Measurements from ENCODE around the gene ZNF484. TPM values are rescaled to one million over a fixed set of nuclear protein-coding genes. Genes with fewer than 3 reads are reported as not detected.

ZNF484 gene
- total and polyA plus RNA-seq, 2 donors (not counting 1 experiment from before 2014, with no cell fraction given) = 5.7 to 15.4 TPM

DNA sequence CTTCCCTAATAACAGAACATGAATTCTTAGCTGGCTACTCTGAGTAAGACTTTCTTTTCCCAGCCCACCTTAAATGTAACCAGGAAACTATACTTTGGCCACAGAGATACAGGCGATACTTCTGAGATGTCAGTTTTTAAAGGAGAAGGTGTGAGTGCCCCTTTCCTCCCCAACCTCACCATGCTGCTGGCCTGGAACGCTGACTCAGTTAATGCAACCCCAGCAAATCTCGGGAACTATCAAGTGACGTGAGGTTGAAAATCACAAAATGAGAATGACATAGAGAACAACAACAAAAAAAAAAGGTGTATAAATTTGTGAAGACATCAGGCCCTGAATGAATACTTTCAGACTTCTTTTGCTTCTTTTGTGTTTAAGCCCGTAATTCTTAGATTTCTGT is 13.7 kb downstream of the ZNF484 start:
- Histone ChIP-seq H3K27ac (ENCODE audit: insufficient read depth, low read length) (no peak overlapping the region), H3K9ac (ENCODE audit: insufficient read depth, low read length) (no peak overlapping the region), H3K79me2 (ENCODE audit: control insufficient read depth, insufficient read depth, low read length) (no peaks in the 10 kb centered on the region), H3K4me1 (ENCODE audit: control insufficient read depth, extremely low read depth, insufficient read depth, low read length) (no peaks in the 10 kb centered on the region), H3K4me2 (ENCODE audit: extremely low read depth, insufficient read depth, low read length) (no peak overlapping the region), H3K9me3 (ENCODE audit: control insufficient read depth, insufficient read depth, low read depth, low read length) (no peaks in the 10 kb centered on the region), H3K36me3 (ENCODE audit: control insufficient read depth, insufficient read depth, low read length) (no peaks in the 10 kb centered on the region), H3K27me3 (ENCODE audit: control insufficient read depth, insufficient read depth, low read length) (no peaks in the 10 kb centered on the region), H4K20me1 (ENCODE audit: control insufficient read depth, extremely low read depth, insufficient read depth, low read length) (no peaks in the 10 kb centered on the region), H2AFZ (ENCODE audit: low read length) (no peak overlapping the region), H3K4me3 (replicated peaks in 1 of 4; ENCODE audit: control extremely low read depth in 1 of 4, insufficient read depth in 1 of 4, low read depth in 3 of 4, low read length in 4 of 4) (no peak overlapping the region)
- no peak for TF ChIP-seq EZH2 (IDR thresholded peaks at IDR 0.05; ENCODE audit: low read length, missing control alignments)
- TF ChIP-seq, protein P1, sequence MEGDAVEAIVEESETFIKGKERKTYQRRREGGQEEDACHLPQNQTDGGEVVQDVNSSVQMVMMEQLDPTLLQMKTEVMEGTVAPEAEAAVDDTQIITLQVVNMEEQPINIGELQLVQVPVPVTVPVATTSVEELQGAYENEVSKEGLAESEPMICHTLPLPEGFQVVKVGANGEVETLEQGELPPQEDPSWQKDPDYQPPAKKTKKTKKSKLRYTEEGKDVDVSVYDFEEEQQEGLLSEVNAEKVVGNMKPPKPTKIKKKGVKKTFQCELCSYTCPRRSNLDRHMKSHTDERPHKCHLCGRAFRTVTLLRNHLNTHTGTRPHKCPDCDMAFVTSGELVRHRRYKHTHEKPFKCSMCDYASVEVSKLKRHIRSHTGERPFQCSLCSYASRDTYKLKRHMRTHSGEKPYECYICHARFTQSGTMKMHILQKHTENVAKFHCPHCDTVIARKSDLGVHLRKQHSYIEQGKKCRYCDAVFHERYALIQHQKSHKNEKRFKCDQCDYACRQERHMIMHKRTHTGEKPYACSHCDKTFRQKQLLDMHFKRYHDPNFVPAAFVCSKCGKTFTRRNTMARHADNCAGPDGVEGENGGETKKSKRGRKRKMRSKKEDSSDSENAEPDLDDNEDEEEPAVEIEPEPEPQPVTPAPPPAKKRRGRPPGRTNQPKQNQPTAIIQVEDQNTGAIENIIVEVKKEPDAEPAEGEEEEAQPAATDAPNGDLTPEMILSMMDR (conservative IDR thresholded peaks at IDR 0.05 in 1 of 2, IDR thresholded peaks at IDR 0.05 in 1 of 2; ENCODE audit: low read depth in 1 of 2, low read length in 2 of 2) = no peak
- DNase-seq (ENCODE audit: low read depth in 2 of 2) = no peak

DNA sequence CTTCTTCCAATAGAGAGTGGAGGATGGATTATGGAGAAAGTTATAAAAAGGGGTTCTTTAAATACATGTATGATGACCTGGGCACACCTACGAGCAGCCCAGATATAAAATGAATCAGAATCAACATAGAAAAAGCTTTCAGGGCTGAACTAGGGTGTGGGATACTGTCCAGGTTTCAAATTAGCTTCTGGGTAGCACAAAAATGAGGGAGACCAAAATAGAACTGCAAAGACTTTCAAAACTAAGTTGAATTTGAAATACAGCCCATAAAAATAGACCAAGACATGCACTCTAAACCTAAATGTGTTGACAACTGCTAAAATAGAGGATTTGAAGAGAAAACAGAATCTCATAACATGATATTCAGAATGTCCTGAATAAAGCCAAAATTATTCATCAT is 17.0 kb downstream of the ZNF484 start:
- Histone ChIP-seq H4K20me1 (ENCODE audit: control insufficient read depth, extremely low read depth, insufficient read depth, low read length) (no peaks in the 10 kb centered on the region), H3K4me2 (ENCODE audit: extremely low read depth, insufficient read depth, low read length) (no peak overlapping the region), H3K4me3 (replicated peaks in 1 of 4; ENCODE audit: control extremely low read depth in 1 of 4, insufficient read depth in 1 of 4, low read depth in 3 of 4, low read length in 4 of 4) (no peak overlapping the region), H2AFZ (ENCODE audit: low read length) (no peak overlapping the region), H3K9ac (ENCODE audit: insufficient read depth, low read length) (no peak overlapping the region), H3K79me2 (ENCODE audit: control insufficient read depth, insufficient read depth, low read length) (no peaks in the 10 kb centered on the region), H3K4me1 (ENCODE audit: control insufficient read depth, extremely low read depth, insufficient read depth, low read length) (no peaks in the 10 kb centered on the region), H3K36me3 (ENCODE audit: control insufficient read depth, insufficient read depth, low read length) (no peaks in the 10 kb centered on the region), H3K27me3 (ENCODE audit: control insufficient read depth, insufficient read depth, low read length) (no peaks in the 10 kb centered on the region), H3K9me3 (ENCODE audit: control insufficient read depth, insufficient read depth, low read depth, low read length) (no peaks in the 10 kb centered on the region), H3K27ac (ENCODE audit: insufficient read depth, low read length) (no peak overlapping the region)
- DNase-seq (ENCODE audit: low read depth in 2 of 2) = no peak
- TF ChIP-seq, protein P1 (conservative IDR thresholded peaks at IDR 0.05 in 1 of 2, IDR thresholded peaks at IDR 0.05 in 1 of 2; ENCODE audit: low read depth in 1 of 2, low read length in 2 of 2) = no peak
- TF ChIP-seq EZH2 (IDR thresholded peaks at IDR 0.05; ENCODE audit: low read length, missing control alignments) = no peak

DNA sequence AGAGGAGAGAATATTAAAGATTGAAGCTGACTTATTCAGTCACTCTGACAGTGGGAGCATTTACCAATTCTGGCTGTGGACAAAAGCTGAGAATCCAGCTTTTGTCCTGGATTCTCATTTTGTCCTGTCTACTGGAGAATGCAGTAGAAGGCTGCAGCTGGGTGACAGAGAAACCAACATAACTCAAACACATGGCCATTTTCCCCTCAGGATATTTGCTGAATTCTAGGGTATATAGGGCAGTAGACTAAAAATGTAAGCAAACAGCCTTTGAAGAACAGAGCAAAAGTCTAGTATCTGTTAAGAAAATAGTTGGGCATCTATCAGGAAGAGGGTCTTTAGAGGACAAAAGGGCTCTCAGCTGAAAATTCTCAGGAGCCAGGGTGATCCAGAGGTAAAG is 20.6 kb downstream of the ZNF484 start:
- Histone ChIP-seq H3K9ac (ENCODE audit: insufficient read depth, low read length) (no peak overlapping the region), H4K20me1 (ENCODE audit: control insufficient read depth, extremely low read depth, insufficient read depth, low read length) (no peaks in the 10 kb centered on the region), H3K36me3 (ENCODE audit: control insufficient read depth, insufficient read depth, low read length) (peaks cover 2% of the 10 kb centered on the region), H3K79me2 (ENCODE audit: control insufficient read depth, insufficient read depth, low read length) (no peaks in the 10 kb centered on the region), H3K4me3 (replicated peaks in 1 of 4; ENCODE audit: control extremely low read depth in 1 of 4, insufficient read depth in 1 of 4, low read depth in 3 of 4, low read length in 4 of 4) (no peak overlapping the region), H3K27me3 (ENCODE audit: control insufficient read depth, insufficient read depth, low read length) (no peaks in the 10 kb centered on the region), H3K4me2 (ENCODE audit: extremely low read depth, insufficient read depth, low read length) (no peak overlapping the region), H3K27ac (ENCODE audit: insufficient read depth, low read length) (no peak overlapping the region), H3K4me1 (ENCODE audit: control insufficient read depth, extremely low read depth, insufficient read depth, low read length) (no peaks in the 10 kb centered on the region), H3K9me3 (ENCODE audit: control insufficient read depth, insufficient read depth, low read depth, low read length) (no peaks in the 10 kb centered on the region), H2AFZ (ENCODE audit: low read length) (no peak overlapping the region)
- TF ChIP-seq EZH2 (IDR thresholded peaks at IDR 0.05; ENCODE audit: low read length, missing control alignments) = no peak
- TF ChIP-seq, protein P1 (conservative IDR thresholded peaks at IDR 0.05 in 1 of 2, IDR thresholded peaks at IDR 0.05 in 1 of 2; ENCODE audit: low read depth in 1 of 2, low read length in 2 of 2) = no peak
- no peak for DNase-seq (ENCODE audit: low read depth in 2 of 2)

Data from fibroblast of lung (primary cell).